ENCODE measurements around the gene EIF2S3B. TPM values are rescaled to one million over a fixed set of nuclear protein-coding genes. Genes with fewer than 3 reads are reported as not detected.

Gene EIF2S3B
- total RNA-seq: 1 to 10 TPM; 1.5 to 2.6 TPM

GRCh38 chr12:10505620-10506019 is at the start of gene EIF2S3B:
Gene EIF2S3B (plus strand): TSS chr12:10505890. CDS start chr12:10505903, 13 bp downstream.

Other genes with a start within 250 kb of the EIF2S3B start
- 1 to 10 TPM; 1.3 to 1.5 TPM for gene KLRD1, start 198.0 kb upstream of the EIF2S3B start, total RNA-seq
- 1 to 10 TPM in 1 of 2 experiments, under 1 TPM in 1; 0.87 to 1.5 TPM for gene KLRK1, start 115.8 kb upstream of the EIF2S3B start, total RNA-seq
- not detected for gene KLRC4, start 96.1 kb upstream of the EIF2S3B start, total RNA-seq
- gene KLRC3, start 85.3 kb upstream of the EIF2S3B start, total RNA-seq: under 1 TPM in 1 of 2 experiments, not detected in 1; 0.30 TPM
- gene KLRC2, start 69.9 kb upstream of the EIF2S3B start, total RNA-seq: not detected
- not detected for gene KLRC1, start 52.5 kb upstream of the EIF2S3B start, total RNA-seq
- 10 to 100 TPM; 29.7 to 35.7 TPM for gene MAGOHB, start 107.7 kb downstream of the EIF2S3B start, total RNA-seq
- gene STYK1, start 168.2 kb downstream of the EIF2S3B start, total RNA-seq: under 1 TPM; 0.34 to 0.68 TPM
- 10 to 100 TPM; 39.7 to 41.8 TPM for gene YBX3, start 217.4 kb downstream of the EIF2S3B start, total RNA-seq

Measured in activated naive CD4-positive, alpha-beta T cell treated with anti-CD3 and anti-CD28 coated beads, Interleukin-2, amount 10 ng/mL, durations not matched to agents 5 hours and 36 hours (primary cell).